Tibial nerve (tissue), 4 donors: ENCODE results near the gene CIAO2B. TPM values are rescaled to one million over a fixed set of nuclear protein-coding genes. Genes with fewer than 3 reads are reported as not detected.
"Not testable (repeated sequence)": the region's sequence is repeated elsewhere in the genome, so short reads cannot be mapped to it uniquely, and the experiment has no call there.

ENCODE experiments used
- DNase-seq, 2 donors: peaks; one replicate each; pipeline ENCODE4 v3.0.0-alpha.2; 2019; ENCODE audit warnings: low spot score in 2 of 2
- H3K27ac ChIP-seq, 4 donors: fragments of 200-600 bp; sonication (generic) in 3 of 4; one replicate each; pipeline ENCODE4 v1.5.1; 2017 to 2019; ENCODE audit warnings: mild to moderate bottlenecking in 1 of 4
- H3K27me3 ChIP-seq, 2 donors: fragments of 200-600 bp; sonication (generic) in 1 of 2; one replicate each; pipeline versions ENCODE4 v1.5.1 to v1.6.0; 2017 to 2019
- H3K36me3 ChIP-seq, 3 donors: fragments of 200-600 bp; sonication (generic); one replicate each; pipeline ENCODE4 v1.5.1; 2018 to 2019
- H3K4me1 ChIP-seq, 4 donors: fragments of 200-600 bp; sonication (generic) in 3 of 4; one replicate each; pipeline ENCODE4 v1.5.1; 2017 to 2019
- H3K4me3 ChIP-seq, 4 donors: fragments of 200-600 bp; sonication (generic) in 3 of 4; one replicate each; pipeline ENCODE4 v1.5.1; 2017 to 2019; ENCODE audit warnings: mild to moderate bottlenecking in 1 of 4, moderate library complexity in 1 of 4
- H3K9me3 ChIP-seq, 4 donors: fragments of 200-600 bp; sonication (generic) in 3 of 4; one replicate each; pipeline ENCODE4 v1.5.1; 2017 to 2019
- CTCF ChIP-seq, 5 experiments: fragments of 200-600 bp in 3 of 5; fragments of 450-650 bp in 2 of 5; sonication (generic) in 3 of 5; IDR thresholded peaks; one replicate each; pipeline ENCODE4 v1.5.1; 2016 to 2019; ENCODE audit warnings: antibody characterized with exemption in 5 of 5, mild to moderate bottlenecking in 3 of 5, moderate library complexity in 2 of 5
- EP300 ChIP-seq, 2 donors: sonication (generic); formaldehyde crosslinking; IDR thresholded peaks; one replicate each; pipeline ENCODE4 v1.6.1; 2017; ENCODE audit warnings: antibody characterized with exemption in 2 of 2, mild to moderate bottlenecking in 1 of 2
- POLR2A ChIP-seq, 2 donors: fragments of 450-650 bp; IDR thresholded peaks; one replicate each; pipeline ENCODE4 v1.6.1; 2017; ENCODE audit warnings: antibody characterized with exemption in 2 of 2, mild to moderate bottlenecking in 2 of 2, moderate library complexity in 2 of 2
- WGBS, 2 donors: methylation state at CpG; one replicate each; pipeline ENCODE4 v1.1.5; 2018; 5-methylcytosine and 5-hydroxymethylcytosine counted together
- total RNA-seq, 4 donors: library from RNA; depleted of rRNA; stranded (reverse); fragments of >200 nt; gene quantifications; one replicate each; pipeline ENCODE4 v1.1.0, GENCODE V29; 2016

Gene CIAO2B
- total RNA-seq, 4 donors from 2014 or later = 57.1 to 111 (median 89.9) TPM

- H3K36me3 ChIP-seq = peaks cover 0 to 57% (median 23%) of the 10 kb centered on the region in 3 donors
- H3K27me3 ChIP-seq = no peaks in the 10 kb centered on the region
- TF ChIP-seq CTCF (IDR thresholded peaks at IDR 0.05) = no peak
- no peak for TF ChIP-seq EP300 (IDR thresholded peaks at IDR 0.05)
- no peak for TF ChIP-seq POLR2A (IDR thresholded peaks at IDR 0.05)
- H3K9me3 ChIP-seq = no peaks in the 10 kb centered on the region
- H3K27ac ChIP-seq = no peak overlapping the region
- H3K4me3 ChIP-seq = no peak overlapping the region
- peaks cover 5 to 54% (median 34%) of the 10 kb centered on the region in 4 donors for H3K4me1 ChIP-seq
- 83 to 91% methylated on average over 4 of the region's 4 CpGs for WGBS, 2 donors
- DNase-seq = no peak
Observed at GRCh38 chr16:66936889-66937554, 2.8 kb upstream of the CIAO2B start.

DNA sequence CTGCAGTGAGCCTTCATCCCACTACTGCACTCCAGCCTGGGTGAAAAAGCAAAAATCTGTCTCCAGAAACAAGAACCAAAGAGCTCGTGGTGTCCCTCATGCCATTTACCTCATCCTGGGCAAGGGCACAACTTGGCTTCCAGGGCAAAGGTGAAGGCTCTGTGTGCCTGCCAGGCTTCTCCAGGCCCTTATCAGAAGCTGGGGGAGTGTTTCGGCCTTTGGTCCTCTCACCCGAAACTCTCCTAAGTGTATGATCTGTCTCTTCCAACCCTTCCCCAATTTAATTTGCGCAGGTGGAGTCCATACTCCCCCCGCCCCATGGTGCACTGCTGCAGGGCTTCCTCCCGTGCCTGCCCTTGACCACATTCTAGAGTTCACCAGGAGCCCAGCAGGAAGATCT is 2.3 kb upstream of the CIAO2B start:
- no peak overlapping the region for H3K4me3 ChIP-seq

GRCh38 chr16:66935314-66936011 is 1.3 kb upstream of the CIAO2B start, which contains the start of gene CES2:
Gene CES2 (plus strand): TSS chr16:66935516. CDS start chr16:66935636, 120 bp downstream.
- H3K9me3 ChIP-seq = no peaks in the 10 kb centered on the region
- TF ChIP-seq EP300 (IDR thresholded peaks at IDR 0.05) (no peak), CTCF (IDR thresholded peaks at IDR 0.05) (no peak), POLR2A (IDR thresholded peaks at IDR 0.05) (no peak)
- H3K4me3 ChIP-seq = peak within 1 kb of the TSS; percentile 91 to 100 (median 99)
- H3K4me1 ChIP-seq = peaks cover 5 to 57% (median 34%) of the 10 kb centered on the region in 4 donors
- DNase-seq = no peak
- no peaks in the 10 kb centered on the region for H3K27me3 ChIP-seq
- peak within 1 kb of the TSS; percentile 89 to 98 (median 96) for H3K27ac ChIP-seq
- 27 to 30% methylated on average over 28 to 32 of the region's 44 CpGs for WGBS, 2 donors
- H3K36me3 ChIP-seq = peaks cover 0 to 57% (median 7%) of the 10 kb centered on the region in 3 donors

More for the DNA sequence above, 2.3 kb upstream of the CIAO2B start:
- TF ChIP-seq CTCF (IDR thresholded peaks at IDR 0.05) (no peak), EP300 (IDR thresholded peaks at IDR 0.05) (no peak), POLR2A (IDR thresholded peaks at IDR 0.05) (no peak)
- Histone ChIP-seq H3K27me3 (no peaks in the 10 kb centered on the region), H3K9me3 (no peaks in the 10 kb centered on the region), H3K36me3 (peaks cover 0 to 57% (median 17%) of the 10 kb centered on the region in 3 donors), H3K27ac (peak overlapping the region in 1 of 4 donors; percentile 98), H3K4me1 (peaks cover 5 to 57% (median 34%) of the 10 kb centered on the region in 4 donors)
- no peak for DNase-seq
- 83 to 87% methylated on average over 6 of the region's 6 CpGs for WGBS, 2 donors

DNA sequence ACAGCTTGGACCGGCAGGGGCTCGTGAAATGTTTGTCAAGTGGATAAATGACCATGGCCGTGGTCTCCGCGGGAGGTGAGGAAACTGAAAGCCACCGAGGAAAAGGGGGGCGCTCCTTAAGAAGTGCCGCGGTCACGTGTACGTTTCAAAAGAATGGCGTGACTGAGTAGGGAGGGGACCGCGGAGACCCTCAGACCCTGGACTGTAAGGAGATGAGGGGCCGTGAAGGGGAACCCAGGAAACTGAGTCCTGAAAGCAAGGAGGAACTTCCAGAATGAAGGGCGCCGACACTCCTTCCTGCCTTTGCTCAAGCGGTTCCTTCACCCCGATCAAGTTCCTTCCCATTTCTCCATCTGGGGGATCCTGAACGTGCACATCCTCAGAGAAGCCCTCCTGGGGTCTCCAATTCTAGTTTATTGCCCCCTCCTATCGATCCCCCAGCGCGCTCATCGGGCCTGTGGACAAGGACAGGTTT is 674 bp upstream of the CIAO2B start:
- H3K9me3 ChIP-seq, H3K27me3 ChIP-seq, DNase-seq: not testable (repeated sequence)
- H3K4me3 ChIP-seq = peak overlapping the region; percentile 91 to 100 (median 99)
- peaks cover 0 to 56% (median 2%) of the 10 kb centered on the region in 3 donors for H3K36me3 ChIP-seq
- peak overlapping the region; percentile 89 to 98 (median 96) for H3K27ac ChIP-seq
- WGBS, 2 donors = 0 to 1% methylated on average over 24 of the region's 24 CpGs
- H3K4me1 ChIP-seq = peaks cover 5 to 57% (median 34%) of the 10 kb centered on the region in 4 donors

DNA sequence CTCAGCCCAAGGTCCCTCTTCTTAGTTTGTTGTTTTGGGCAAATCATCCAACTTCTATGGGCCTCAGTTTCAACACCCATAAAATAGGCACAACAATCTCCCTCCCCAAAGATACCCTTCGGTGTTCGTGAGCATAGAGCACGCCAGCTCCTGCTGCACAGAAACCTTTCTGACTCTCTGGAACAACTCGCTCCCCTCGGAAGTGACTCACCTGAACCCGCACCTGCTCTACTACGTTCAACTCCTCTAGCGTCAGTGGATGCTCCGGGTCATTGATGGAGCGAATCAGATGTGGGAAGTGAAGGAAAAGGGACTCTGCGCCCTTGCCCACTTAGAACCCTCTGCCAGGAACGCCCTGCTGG is 445 bp downstream of the CIAO2B start:
- WGBS, 2 donors = 1 to 4% methylated on average over 11 to 12 of the region's 12 CpGs
- H3K4me3 ChIP-seq = peak overlapping the region; percentile 91 to 100 (median 99)

More for the DNA sequence above, 445 bp downstream of the CIAO2B start:
- Histone ChIP-seq H3K27ac (peak overlapping the region; percentile 89 to 98 (median 96)), H3K9me3 (no peaks in the 10 kb centered on the region), H3K36me3 (peaks cover 0 to 46% (median 0%) of the 10 kb centered on the region in 3 donors), H3K4me1 (peaks cover 5 to 57% (median 34%) of the 10 kb centered on the region in 4 donors), H3K27me3 (no peaks in the 10 kb centered on the region)
- no peak for DNase-seq
- TF ChIP-seq CTCF (IDR thresholded peaks at IDR 0.05) (no peak), POLR2A (IDR thresholded peaks at IDR 0.05) (no peak), EP300 (IDR thresholded peaks at IDR 0.05) (no peak)
